GM19455 (cell line): Measurements from ENCODE around the gene SERPINA6.
"Not testable (repeated sequence)": the region's sequence is repeated elsewhere in the genome, so short reads cannot be mapped to it uniquely, and the experiment has no call there.

Experiments used
- ATAC-seq: cut with Tn5 transposase; IDR thresholded peaks from one replicate; pipeline ENCODE4 v1.9.1; 2021; ENCODE audit not compliant: unreplicated experiment

The SERPINA6 gene

DNA sequence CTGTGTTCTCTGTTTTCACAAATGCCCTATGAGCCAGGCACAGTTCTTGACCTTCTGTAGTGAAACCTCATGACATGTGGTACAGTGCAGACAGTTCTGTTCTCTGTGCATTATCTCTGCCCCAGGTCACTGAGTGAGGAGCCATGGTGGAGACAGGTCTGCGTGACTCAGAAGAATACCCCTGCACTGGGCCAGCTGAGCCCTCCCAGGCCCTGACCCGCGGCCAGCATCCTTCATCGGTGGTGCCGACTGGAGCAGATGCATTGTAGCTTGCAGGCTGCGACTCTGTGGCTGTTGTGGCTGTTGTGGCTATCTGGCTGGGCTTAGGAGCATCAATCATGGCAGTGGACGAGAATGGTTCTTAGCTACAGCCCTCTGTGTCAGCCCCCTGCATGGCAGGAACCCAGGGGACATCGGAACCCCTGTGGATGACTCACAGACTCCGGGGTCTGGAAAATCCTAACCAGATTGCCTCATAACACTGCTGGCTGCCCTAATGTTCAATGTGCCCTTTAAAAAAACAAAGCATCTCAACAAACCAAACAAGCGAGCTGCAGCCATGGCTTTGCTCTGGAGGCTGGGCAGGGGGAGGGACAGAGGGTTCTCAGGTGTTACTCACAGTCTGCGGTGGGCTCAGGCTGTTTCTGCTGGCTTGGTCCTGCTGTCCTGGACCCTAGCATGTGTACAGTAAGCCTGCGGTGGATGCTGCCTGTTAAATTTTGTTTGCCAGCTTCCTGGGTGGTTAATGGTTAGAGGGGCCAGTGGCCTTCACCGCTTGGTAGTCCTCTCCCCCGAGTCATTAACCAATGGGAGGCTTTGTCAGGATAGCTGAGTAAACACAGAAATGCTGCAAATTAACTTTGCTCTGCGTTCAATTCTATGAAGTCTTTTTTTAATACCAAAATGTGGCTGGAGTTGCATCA, at the start of gene SERPINA6:
SERPINA6 (minus strand) TSS at position 689 of the 923 bp plus-strand sequence. CDS start 8,688 bp downstream, outside the sequence.
- no peak for ATAC-seq

DNA sequence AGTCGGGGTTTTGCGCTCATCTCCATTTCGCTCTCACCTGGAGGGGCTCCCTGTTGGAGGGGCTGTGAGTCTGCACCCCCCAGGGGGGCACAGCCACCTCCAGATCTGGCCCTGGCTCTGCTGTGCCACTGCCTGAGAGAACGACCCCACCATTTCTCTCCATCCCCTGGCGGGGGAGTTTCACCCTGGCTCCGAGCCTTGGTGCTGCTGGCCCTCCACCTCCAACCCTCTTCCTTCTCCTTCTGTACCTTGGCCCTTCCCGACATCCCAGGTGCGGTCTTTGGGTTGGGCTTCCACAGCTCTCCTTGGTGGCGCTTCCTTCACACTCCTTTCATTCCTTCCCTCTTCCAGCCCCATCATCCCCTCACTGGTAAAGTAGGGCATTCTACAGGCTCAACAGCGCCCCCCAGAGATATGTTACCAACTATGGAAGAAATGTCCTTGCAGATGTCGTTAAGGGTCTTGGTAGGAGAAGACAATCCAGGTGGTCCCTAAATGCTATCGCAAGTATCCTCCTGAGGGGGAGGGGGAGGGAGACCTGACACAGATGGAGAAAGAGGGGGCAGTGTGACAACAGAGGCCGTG, 49.0 kb upstream of the SERPINA6 start:
- ATAC-seq, result no peak

- no peak for ATAC-seq
Observed at GRCh38 chr14:94370524-94370910, 47.4 kb upstream of the SERPINA6 start.

GRCh38 chr14:94369766-94370523, 46.8 kb upstream of the SERPINA6 start:
- not testable (repeated sequence) for ATAC-seq

DNA sequence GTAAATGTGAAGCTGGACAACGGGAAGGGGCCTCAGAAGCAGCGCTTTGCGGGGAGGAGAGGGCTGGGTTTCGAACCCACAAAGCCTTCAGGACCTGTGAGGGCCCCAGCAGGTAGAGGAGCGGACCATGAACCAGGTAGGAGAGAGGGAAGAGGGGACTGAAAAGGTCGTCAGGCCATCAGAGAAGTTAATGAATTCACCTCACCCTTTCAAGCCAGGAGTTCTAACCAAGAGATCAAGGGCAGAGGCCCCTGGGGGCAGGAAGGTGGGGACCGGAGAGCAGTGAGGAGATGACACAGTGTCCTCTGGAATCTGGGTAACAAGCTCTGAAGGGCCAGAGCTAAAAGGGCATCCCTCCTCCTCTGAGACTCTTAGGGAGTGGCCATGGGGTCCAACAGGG, 45.8 kb upstream of the SERPINA6 start:
- ATAC-seq, result no peak

- ATAC-seq, result no peak
Observed at GRCh38 chr14:94368243-94368590, 45.1 kb upstream of the SERPINA6 start.

- ATAC-seq, result no peak
Observed at GRCh38 chr14:94367347-94368242, 44.5 kb upstream of the SERPINA6 start.

- ATAC-seq, result no peak
Observed at GRCh38 chr14:94366146-94366915, 43.2 kb upstream of the SERPINA6 start, which contains the start of gene SERPINA2. TSS of gene SERPINA2 (minus strand) at chr14:94366698.

DNA sequence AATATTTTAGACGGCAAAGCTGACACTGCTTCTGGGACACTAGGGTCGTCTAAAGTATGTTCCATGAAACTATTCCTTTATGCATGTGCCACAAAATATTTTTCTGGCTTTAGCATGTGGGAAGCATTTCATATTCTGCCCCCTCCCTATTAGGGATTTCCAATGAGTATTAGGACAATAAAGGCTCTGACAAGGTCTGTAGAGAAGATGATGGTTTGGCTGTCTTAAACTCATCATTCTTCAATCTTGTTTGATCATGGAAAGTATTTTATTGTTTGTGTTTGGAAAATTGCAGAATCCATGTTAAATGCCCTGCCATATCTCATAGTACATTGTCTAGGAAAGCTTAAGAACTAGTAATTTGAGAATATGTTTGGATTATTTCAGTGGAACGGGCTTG, 42.5 kb upstream of the SERPINA6 start:
- no peak for ATAC-seq

DNA sequence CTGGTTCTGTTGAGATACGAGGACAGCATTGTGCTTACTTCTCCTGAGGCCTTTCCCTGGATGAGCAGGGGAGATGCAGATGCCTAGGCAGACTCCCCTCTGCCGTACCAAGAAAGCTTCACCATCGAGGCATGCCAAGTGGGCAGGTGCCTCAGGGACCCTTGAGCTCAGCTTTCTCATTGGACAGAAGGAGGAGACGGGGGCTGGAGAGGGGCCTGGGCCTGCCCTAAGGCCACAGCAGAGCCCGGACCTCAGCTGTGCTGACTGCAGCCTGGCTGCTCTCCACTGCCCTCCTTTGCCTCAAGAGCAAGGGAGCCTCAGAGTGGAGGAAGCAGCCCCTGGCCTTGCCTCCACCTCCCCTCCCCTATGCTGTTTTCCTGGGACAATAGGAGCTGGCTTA, 41.8 kb upstream of the SERPINA6 start:
- ATAC-seq, result no peak

GRCh38 chr14:94364037-94364436, 40.9 kb upstream of the SERPINA6 start:
- ATAC-seq, result no peak

DNA sequence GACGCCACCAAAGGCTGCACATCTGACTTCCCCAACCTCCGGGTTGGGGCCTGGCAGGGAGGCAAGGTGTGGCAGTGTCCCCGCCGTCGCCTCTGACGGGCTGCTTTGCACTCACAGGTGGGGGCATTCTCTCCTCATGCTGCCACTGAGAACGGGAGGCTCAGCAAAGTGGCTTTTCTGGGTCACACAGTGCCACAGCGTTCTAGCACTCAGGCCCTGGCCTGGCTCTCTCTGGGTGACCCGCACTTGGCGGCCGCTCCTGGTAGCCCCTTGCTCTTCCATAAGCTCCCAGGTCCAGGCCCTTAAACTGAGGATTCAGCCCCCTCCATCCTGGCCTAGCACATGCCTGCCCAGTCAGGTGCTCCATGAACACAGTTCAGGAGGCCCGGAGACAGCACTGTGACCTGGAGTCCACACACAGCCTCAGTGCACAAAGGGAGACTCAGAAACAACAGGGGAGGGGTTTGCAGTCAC, 40.1 kb upstream of the SERPINA6 start:
- ATAC-seq, result no peak

- no peak for ATAC-seq
Observed at GRCh38 chr14:94362614-94363133, 39.5 kb upstream of the SERPINA6 start.

GRCh38 chr14:94361682-94362081, 38.5 kb upstream of the SERPINA6 start:
- ATAC-seq, result no peak

GRCh38 chr14:94360945-94361565, 37.9 kb upstream of the SERPINA6 start:
- ATAC-seq, result no peak

DNA sequence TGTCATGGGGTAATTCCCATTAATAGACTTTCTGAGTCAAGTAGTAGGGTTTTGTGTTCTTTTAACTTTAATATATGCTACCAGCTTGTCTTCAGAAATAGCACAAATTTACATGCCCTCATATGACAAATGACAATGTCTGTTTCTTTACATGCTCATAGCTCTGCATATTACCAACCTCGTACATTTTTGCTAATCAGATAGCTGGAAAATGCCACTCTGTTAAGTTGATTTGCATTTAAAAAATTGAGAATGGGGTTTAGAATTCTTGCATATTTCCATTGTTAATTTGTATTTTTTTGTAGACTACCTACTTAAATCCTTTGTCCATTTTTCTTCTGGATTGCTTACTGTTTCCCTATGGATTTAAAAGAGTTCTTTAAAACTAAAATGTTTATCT, 34.0 kb upstream of the SERPINA6 start:
- ATAC-seq, result no peak

- no peak for ATAC-seq
Observed at GRCh38 chr14:94356379-94357056, 33.4 kb upstream of the SERPINA6 start.

- ATAC-seq, result no peak
Observed at GRCh38 chr14:94355191-94355794, 32.2 kb upstream of the SERPINA6 start.
